Hepatocyte (in vitro differentiated cells): ENCODE data around the gene TTLL9.

Source experiments
- EZH2 ChIP-seq: fragments of 200-600 bp; sonication (generic); IDR thresholded peaks from 2 replicates; pipeline ENCODE4 v1.6.1; 2016; ENCODE audit warnings: antibody characterized with exemption, mild to moderate bottlenecking, borderline replicate concordance
- EZH2phosphoT487 ChIP-seq: fragments of 200-600 bp; sonication (generic); IDR thresholded peaks from one replicate; pipeline ENCODE4 v1.6.1; 2018; ENCODE audit warnings: antibody characterized with exemption, mild to moderate bottlenecking, low read depth, moderate library complexity; ENCODE audit not compliant: unreplicated experiment, severe bottlenecking
- TF ChIP-seq, protein P1 (sequence below): fragments of 200-600 bp; sonication (generic); IDR thresholded peaks from 2 replicates; pipeline ENCODE4 v1.5.1; 2016; ENCODE audit warnings: antibody characterized with exemption, mild to moderate bottlenecking; ENCODE audit not compliant: poor library complexity

DNA sequence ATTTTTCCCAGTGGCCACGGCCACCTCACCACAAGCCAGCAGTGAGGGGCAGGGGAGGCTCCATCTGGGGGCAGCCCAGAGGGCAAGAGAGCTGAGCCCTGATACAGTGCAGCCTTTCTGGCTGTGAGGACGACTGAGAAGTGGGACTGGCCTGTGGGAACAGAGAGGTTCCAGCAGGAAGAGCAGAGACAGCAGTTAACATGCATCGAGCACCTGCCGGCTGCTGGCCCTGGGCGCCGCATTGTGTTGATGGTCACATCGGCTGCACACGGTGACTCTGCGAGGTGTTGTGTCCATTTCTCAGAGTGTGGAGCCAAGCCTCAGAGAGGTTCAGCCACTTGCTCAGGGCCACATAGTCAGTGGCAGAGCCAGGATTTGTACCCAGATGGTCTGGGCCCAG, 34.9 kb upstream of the TTLL9 start:
- TF ChIP-seq, protein P1, sequence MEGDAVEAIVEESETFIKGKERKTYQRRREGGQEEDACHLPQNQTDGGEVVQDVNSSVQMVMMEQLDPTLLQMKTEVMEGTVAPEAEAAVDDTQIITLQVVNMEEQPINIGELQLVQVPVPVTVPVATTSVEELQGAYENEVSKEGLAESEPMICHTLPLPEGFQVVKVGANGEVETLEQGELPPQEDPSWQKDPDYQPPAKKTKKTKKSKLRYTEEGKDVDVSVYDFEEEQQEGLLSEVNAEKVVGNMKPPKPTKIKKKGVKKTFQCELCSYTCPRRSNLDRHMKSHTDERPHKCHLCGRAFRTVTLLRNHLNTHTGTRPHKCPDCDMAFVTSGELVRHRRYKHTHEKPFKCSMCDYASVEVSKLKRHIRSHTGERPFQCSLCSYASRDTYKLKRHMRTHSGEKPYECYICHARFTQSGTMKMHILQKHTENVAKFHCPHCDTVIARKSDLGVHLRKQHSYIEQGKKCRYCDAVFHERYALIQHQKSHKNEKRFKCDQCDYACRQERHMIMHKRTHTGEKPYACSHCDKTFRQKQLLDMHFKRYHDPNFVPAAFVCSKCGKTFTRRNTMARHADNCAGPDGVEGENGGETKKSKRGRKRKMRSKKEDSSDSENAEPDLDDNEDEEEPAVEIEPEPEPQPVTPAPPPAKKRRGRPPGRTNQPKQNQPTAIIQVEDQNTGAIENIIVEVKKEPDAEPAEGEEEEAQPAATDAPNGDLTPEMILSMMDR, result no peak
- no peak for TF ChIP-seq EZH2
- no peak for TF ChIP-seq EZH2phosphoT487
